MG63 (cell line): ENCODE data around the gene SSBP3. TPM values are rescaled to one million over a fixed set of nuclear protein-coding genes. Genes with fewer than 3 reads are reported as not detected.
"Not testable (repeated sequence)": the region's sequence is repeated elsewhere in the genome, so short reads cannot be mapped to it uniquely, and the experiment has no call there.

Experiments used
- DNase-seq: peaks from one replicate; pipeline ENCODE4 v3.0.0-alpha.2; 2020
- H3K27me3 ChIP-seq: fragments of 250-450 bp; sonication (Bioruptor Pico); 2 replicates; pipeline ENCODE4 v1.5.1; 2020; ENCODE audit warnings: mild to moderate bottlenecking, moderate library complexity
- H3K36me3 ChIP-seq: fragments of 250-450 bp; sonication (Bioruptor Pico); 2 replicates; pipeline ENCODE4 v1.5.1; 2020; ENCODE audit warnings: mild to moderate bottlenecking, moderate library complexity
- H3K4me3 ChIP-seq: fragments of 250-450 bp; sonication (Bioruptor Pico); 2 replicates; pipeline ENCODE4 v1.5.1; 2020; ENCODE audit warnings: mild to moderate bottlenecking, moderate library complexity
- H3K9me3 ChIP-seq: fragments of 250-450 bp; sonication (Bioruptor Pico); 2 replicates; pipeline ENCODE4 v1.5.1; 2020; ENCODE audit warnings: mild to moderate bottlenecking, moderate library complexity
- total RNA-seq: library from RNA; depleted of rRNA; stranded (reverse); fragments of >200 nt; shearing (Covaris generic); gene quantifications from 2 replicates; pipeline ENCODE4 v1.2.3, GENCODE V29; 2014; ENCODE audit warnings: low replicate concordance

The SSBP3 gene
- total RNA-seq, 1 experiment from 2014 or later = 15.9 TPM

DNA sequence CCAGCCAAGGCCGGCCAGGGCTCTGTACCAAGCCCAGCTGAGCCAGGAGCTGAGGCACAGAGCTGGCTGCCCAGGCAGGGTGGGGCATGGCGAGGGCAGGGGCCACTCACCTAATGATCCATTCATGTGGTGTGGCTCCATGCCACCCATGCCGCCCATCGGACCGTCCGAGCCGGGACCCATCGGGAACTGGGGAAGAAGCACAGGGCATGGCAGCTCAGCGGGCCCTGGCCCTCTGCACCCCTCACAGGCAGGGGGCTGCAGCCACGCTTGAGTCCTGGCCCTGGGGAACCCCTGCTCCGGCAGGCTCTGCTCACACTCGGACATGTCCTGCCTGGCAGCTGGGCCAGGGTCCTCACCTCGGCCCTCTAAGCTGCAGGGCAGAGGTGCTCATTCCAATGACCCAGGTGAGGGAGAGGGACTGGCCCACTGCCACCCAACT is 177.5 kb downstream of the SSBP3 start:
- Histone ChIP-seq H3K4me3 (no peak overlapping the region), H3K27me3 (no peaks in the 10 kb centered on the region), H3K36me3 (no peaks in the 10 kb centered on the region; the same call in 1 of the 2 replicates), H3K9me3 (no peaks in the 10 kb centered on the region)
- DNase-seq = no peak

DNA sequence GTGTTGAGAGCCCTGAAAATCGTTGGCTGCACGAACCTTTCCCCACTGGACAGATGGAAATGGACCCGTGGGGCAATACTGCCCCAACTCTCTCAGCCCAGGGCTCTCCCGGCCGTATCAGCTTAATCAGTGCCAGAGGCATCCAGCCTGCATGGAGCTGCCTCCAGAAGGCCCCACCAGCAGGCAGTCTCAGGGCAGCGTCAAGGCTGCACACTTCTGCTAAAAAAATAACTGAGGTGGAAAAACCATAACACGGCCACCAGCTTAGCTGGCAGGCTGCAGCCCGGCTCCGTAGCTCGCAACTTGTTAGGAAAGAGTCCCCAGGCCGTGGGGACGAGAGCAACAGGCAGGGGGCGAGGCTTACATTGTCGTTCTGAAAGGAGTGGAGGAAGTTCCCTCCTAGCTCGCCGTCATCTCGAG is 178.3 kb downstream of the SSBP3 start:
- H3K36me3 ChIP-seq = no peaks in the 10 kb centered on the region; the same call in 1 of the 2 replicates
- no peak overlapping the region for H3K4me3 ChIP-seq
- no peaks in the 10 kb centered on the region for H3K27me3 ChIP-seq
- no peaks in the 10 kb centered on the region for H3K9me3 ChIP-seq
- DNase-seq = no peak

DNA sequence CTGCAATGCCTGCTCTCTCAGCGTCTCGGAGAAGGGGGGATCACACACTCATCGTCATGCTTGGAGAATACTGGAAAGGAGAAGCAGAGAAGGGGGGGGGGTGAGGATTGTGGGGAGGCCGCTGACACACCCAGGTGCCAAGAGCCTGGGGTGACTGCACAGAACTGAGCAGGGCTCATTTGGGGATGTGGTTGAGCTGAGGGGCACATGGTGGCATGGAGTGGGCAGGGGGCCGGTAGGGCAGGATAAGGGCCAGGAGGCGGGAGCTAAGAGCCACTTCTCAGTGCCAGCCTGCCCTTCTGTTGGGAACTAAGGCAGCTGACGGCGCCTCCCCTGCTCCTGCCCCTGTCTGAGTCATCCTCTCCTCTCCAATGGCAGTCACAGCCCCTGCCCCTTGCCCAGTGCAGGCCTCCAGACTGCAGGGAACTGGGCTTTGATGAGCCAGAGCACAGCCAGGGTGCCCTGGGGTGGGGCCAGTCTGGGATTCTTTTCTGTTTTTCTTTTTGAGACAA is 179.0 kb downstream of the SSBP3 start:
- no peaks in the 10 kb centered on the region for H3K27me3 ChIP-seq
- peak; percentile 95 for DNase-seq
- H3K4me3 ChIP-seq = no peak overlapping the region
- H3K9me3 ChIP-seq = no peaks in the 10 kb centered on the region
- no peaks in the 10 kb centered on the region; the same call in 1 of the 2 replicates for H3K36me3 ChIP-seq

DNA sequence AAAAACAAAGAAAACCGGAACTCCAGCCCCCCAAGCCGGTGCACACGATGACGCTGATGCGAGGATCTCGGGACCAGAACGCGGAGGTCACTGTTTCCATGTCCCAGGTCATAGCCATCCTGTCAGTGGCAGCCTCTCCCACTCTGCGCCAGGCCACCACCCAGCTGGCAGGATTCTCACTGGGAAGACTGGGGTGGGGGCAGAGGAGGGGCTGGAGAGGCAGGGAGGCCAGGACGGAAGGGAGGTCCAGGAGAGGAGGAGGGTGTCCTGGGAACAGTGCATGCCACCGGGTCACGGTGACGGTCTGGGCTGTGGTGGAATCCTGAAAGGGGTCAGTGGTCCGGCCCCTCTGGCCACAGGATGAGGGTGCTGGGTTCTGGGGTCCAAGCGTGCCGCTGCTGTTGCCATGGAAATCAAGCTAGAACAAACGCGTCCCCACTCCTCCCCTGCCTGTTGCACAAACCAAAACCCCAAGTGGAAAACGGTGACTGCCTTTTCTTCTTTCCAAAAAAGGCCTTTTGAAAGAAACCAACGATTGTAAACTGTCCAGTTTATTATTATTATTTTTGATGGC is 180.1 kb downstream of the SSBP3 start:
- Histone ChIP-seq H3K27me3 (no peaks in the 10 kb centered on the region), H3K36me3 (peaks cover 1% of the 10 kb centered on the region), H3K4me3 (no peak overlapping the region), H3K9me3 (no peaks in the 10 kb centered on the region)
- no peak for DNase-seq

DNA sequence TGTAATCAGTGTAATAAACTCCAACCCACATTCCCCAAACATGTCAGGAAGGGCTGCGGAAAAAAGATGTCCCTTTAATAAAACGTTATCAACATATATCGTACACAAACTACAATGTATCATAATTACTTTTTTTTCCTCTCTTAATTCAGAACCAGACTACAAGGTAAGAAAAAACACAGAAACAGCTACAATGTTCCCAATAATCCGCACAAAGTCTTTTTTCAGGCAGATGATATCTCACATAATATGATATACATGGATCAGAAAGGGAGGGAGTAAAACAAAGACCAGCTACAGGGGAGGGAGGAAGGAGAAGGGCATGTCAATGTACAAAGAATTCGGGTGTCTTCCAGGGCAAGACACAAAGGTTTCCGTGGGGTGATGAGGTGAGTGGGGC is 180.8 kb downstream of the SSBP3 start:
- no peak for DNase-seq
- H3K36me3 ChIP-seq = peaks cover 4% of the 10 kb centered on the region
- no peaks in the 10 kb centered on the region for H3K27me3 ChIP-seq
- H3K4me3 ChIP-seq = no peak overlapping the region
- no peaks in the 10 kb centered on the region for H3K9me3 ChIP-seq

DNA sequence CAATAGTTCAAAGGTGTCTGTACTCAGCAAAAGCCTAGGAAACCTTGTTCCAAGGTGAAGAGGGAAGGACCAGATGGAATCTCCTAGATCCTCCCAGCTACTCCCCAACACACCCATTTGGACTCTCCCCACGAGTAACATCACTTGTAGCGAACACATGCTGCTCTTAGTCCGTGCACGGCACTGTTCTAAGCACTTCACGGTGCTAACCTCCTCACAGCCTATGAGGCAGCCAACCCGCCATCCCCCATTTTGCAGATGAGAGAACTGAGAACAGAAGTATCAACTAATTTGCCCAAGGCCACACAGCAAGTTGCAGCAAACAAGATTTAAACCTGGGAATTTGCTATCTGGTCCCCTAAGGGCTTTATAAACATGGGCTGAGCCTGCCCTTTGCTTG is 182.0 kb downstream of the SSBP3 start:
- Histone ChIP-seq H3K9me3 (no peaks in the 10 kb centered on the region), H3K4me3 (no peak overlapping the region), H3K27me3 (no peaks in the 10 kb centered on the region), H3K36me3 (peaks cover 4% of the 10 kb centered on the region)
- no peak for DNase-seq

DNA sequence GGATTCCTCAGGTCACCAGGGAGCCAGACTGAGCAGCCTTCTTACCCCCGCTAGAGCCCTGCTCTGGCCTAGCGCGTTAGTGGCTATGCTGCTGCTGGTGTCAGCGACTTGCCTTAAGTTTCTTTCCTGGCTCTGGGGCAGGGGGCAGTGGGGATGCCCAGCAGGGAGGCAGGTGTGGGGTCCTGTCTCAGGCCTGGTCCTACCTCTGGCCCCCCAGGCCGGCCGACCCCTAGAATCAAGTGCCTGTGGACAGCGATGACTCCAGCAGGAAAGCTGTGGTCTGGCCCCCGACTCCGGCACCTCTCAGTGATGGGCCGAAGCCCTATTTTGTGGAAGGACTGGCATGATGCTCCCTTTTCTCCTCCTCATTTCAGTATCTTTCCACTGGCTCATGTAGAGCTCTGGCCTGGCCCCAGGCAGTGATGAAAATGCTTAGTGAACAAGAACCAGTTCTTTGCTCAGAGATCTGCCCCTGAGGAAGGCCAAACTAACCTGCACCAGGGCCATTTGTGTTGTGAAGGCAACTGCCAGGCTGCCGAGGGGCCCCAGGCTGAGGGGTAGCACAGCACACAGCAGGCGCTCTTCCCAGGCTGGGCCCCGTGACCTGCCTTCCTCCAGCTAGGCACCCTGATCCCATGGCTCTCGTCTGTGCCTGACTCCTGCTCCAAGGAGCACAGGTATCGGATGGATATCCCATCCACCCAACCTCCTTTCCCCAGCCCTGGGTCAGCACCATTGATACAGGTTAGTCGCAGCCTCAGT is 182.6 kb downstream of the SSBP3 start:
- H3K36me3 ChIP-seq = peaks cover 9% of the 10 kb centered on the region
- H3K4me3 ChIP-seq = no peak overlapping the region
- H3K27me3 ChIP-seq = no peaks in the 10 kb centered on the region
- DNase-seq = no peak
- H3K9me3 ChIP-seq = no peaks in the 10 kb centered on the region

DNA sequence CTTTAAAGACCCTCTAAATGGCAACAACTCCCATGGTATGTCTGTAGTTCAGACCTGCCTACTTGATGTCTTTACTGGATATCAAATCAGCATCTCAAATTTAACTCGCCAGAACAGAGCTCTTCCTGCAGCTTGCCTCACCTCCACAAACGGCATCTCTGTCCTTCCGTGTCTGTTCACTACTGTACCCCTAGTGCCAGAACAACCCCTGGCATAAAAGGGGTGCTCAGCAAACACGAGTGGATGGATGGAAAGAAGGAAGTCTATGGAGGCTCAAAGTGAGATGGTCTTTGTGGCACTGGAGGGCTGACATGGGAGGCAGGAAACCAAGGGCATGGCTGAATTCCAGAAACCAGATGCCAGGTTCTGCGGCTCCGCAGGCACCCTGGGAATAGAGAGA is 183.5 kb downstream of the SSBP3 start:
- no peak for DNase-seq
- H3K36me3 ChIP-seq = peaks cover 18% of the 10 kb centered on the region
- no peak overlapping the region for H3K4me3 ChIP-seq
- no peaks in the 10 kb centered on the region for H3K27me3 ChIP-seq
- H3K9me3 ChIP-seq = no peaks in the 10 kb centered on the region

DNA sequence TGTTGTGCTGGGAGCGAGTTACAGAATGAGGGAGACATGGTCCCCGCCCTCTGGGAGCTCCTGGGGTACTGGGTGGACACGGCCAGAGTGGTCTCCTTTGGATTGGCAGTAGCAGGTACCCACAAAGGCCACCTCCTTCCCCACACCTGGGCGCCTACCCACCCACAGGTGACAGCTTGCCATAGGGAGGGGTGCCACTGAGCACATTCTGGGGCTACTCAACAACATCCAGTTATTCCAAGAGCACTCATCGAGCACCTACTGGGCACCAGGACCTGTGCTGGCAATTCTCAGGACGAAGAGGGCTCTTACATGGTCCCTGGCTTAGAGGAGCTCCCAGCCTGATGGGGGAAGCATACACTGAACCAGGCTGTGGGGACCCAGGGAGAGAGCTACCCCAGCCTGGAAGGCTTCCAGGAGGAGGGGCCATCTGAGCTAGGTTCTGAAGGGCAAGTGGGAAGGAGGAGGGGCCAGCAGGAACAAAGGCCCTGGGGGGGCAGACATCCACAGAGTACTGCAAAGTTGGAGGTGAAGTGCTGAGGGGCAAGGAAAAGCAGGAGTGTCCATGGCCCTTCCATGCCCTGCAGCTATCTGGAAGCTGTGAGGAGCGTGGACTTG is 184.2 kb downstream of the SSBP3 start:
- H3K4me3 ChIP-seq = no peak overlapping the region
- peaks cover 25% of the 10 kb centered on the region for H3K36me3 ChIP-seq
- H3K27me3 ChIP-seq = no peaks in the 10 kb centered on the region
- DNase-seq = no peak
- no peaks in the 10 kb centered on the region for H3K9me3 ChIP-seq

DNA sequence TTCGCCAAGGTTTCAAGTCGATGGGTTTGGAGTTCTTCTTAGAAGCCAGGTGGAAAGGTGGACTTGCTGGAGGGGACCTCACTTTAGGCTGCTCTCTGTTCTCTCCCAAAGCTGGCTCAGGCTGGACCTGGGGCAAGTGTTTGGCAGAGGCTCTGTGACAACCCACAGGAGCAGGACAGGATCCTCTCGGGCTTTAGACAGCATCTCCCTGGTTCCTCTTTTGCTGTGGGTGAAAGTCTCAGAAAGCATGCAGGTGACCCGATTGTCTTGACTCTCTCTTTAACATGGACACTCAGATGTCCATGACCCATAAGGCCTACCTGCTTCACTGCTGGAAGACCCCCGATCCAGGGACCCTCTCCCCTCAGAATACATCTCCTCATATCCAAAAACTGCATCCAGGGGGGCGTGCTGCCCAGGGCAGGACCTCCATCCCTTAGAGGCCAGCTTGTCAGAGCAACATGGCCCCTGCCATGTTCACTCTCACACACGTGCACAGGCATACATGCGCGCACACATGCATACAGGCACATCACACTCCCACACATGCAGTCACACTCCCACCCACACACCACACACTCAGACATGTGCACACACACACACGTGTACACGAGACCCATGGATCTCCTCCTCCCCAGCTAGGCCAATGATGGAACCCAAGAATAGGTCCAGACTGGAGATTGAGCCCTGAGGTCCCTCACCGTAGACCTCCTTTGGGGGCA is 184.9 kb downstream of the SSBP3 start:
- Histone ChIP-seq H3K9me3 (no peaks in the 10 kb centered on the region), H3K36me3 (peaks cover 31% of the 10 kb centered on the region), H3K27me3 (no peaks in the 10 kb centered on the region), H3K4me3 (no peak overlapping the region)
- DNase-seq = no peak

DNA sequence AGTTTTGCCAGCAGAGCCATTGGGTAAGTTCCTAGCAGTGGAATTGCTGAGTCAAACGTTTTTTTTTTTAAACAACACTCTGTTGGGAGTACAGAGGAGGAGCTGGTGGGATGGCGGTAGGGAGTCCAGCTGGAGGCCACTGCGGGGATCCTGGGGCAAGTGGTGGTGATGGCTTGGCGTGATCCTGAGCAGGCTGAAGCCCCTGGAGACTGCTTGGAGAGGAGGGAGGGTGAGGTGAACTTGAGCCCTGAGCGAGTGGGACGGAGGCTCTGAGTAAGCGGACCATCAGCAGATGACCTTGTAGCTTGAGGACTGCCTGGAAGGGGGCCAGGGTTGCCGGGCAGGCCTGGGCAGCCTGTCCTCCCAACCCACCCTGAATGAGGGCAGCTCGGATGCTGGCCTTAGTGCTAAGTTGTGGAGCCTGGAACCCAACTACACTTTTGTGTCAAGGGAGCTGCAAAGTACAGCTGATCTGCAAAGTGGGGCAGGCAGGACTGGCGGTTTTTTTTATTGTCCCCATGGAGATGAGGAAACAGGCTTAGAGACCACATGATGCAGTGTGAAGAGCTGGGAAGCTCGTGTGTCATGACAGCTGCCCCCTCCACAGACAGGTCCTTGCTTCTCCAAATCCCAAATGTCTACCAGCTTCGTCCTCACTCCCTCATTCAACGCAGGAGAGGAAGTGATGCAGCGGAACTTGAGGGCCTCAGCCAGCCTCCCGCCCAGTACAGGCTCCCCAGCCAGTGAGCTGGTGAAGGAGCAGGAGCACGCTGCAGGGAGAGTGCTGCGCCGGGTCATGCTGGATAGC is 186.0 kb downstream of the SSBP3 start:
- Histone ChIP-seq H3K4me3 (no peak overlapping the region), H3K36me3 (peaks cover 39% of the 10 kb centered on the region)
- DNase-seq = no peak

DNA sequence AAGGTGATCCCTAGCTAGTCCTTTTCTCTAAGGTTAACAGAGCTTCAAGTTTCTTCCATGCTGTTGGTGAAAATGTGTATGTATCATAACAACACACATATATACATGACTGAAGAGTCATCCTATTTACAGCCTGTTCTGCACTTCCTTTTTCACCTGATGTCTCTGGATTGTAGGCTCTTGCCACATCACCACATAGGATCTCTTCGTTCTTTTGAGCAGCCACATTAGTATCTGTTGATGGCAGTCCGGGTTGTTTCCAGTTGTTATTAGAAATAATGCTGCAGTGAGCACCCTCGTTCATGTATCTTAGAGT is 186.5 kb downstream of the SSBP3 start:
- DNase-seq = no peak
- H3K9me3 ChIP-seq = no peaks in the 10 kb centered on the region
- H3K27me3 ChIP-seq = no peaks in the 10 kb centered on the region
- no peak overlapping the region for H3K4me3 ChIP-seq
- peaks cover 43% of the 10 kb centered on the region for H3K36me3 ChIP-seq

More for the DNA sequence above, 186.0 kb downstream of the SSBP3 start:
- no peaks in the 10 kb centered on the region for H3K9me3 ChIP-seq
- no peaks in the 10 kb centered on the region for H3K27me3 ChIP-seq

DNA sequence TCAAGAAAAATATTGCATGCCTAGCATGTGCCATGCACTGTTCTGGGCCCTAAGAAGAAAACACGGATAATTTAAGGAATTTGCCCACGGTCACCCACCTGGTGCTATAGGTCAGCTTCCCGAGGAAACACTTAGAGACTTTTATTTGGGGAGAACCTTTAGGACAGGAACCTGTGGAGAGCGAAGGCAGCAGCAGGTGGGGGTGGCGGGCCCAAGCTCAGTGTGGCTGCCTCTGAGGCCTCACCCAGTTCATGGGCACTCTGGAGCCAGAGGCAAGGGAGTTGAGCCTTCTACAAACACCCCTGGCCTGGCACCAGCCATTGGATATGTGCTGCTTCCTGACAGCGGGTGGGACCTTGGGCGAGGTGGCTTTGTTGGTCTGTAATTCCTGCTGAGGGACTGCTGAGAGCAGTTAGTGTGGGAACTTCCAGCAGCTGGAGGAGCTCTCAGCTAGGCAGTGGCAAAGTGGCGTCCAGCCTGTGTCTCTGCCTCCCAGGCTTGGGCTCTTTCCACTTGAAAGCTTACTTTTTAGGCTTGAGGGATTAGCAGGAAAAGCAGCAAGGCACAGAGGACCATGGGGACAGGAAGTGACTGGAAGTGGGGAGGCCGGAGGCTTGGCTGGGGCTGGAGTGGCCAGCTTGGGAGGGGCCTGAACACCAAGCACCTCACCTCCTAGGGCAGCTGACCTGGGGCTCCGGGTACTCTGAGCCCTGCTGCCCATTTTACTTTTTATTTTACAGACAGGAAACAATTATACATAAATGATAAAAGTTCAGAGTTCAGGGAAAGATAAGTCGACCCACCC is 187.1 kb downstream of the SSBP3 start:
- no peak for DNase-seq
- H3K36me3 ChIP-seq = peaks cover 48% of the 10 kb centered on the region
- H3K27me3 ChIP-seq = no peaks in the 10 kb centered on the region
- H3K4me3 ChIP-seq = no peak overlapping the region
- no peaks in the 10 kb centered on the region for H3K9me3 ChIP-seq

DNA sequence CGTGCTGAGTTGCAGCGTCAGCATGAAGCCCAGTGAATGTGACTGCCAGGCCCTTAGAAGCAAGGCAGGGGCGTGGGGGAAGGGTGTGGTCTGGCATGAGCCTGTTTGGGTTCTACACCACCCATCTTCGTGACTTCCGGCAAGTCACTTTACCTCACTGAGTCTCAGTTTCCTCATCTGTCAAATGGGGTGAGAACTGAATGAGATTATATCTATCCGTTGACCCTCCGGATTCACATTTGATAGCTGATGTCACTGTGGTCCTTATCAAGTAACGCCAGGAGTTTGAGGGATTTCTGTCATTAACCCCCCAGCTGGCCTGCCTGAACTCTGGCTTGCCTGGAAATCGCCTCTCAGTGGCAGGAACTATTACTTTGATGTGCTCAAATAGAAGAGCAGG is 190.7 kb downstream of the SSBP3 start:
- no peak for DNase-seq
- H3K4me3 ChIP-seq = no peak overlapping the region
- no peaks in the 10 kb centered on the region for H3K9me3 ChIP-seq
- H3K36me3 ChIP-seq = peaks cover 72% of the 10 kb centered on the region
- no peaks in the 10 kb centered on the region for H3K27me3 ChIP-seq

DNA sequence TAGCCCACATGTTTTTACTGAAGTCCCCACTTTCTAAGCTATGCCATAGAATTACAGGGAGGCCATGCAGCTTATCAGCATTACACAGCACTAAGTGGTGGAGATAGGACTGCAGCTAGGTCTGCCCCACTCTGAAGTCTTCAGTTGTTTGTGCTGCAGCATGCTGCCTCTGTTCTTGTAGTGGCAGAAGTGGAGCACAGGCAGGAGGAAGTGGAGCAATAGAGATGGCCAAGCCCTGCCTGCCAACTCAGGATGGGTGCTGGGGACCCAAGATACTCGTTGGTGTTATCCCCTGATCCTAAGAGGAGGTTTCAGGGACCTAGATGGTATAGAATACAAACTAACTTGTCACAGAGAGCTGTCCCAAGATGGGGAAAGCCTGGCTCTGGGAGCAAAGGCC is 193.3 kb downstream of the SSBP3 start:
- Histone ChIP-seq H3K36me3 (peaks cover 74% of the 10 kb centered on the region), H3K9me3 (no peaks in the 10 kb centered on the region), H3K27me3 (no peaks in the 10 kb centered on the region), H3K4me3 (no peak overlapping the region)
- no peak for DNase-seq

DNA sequence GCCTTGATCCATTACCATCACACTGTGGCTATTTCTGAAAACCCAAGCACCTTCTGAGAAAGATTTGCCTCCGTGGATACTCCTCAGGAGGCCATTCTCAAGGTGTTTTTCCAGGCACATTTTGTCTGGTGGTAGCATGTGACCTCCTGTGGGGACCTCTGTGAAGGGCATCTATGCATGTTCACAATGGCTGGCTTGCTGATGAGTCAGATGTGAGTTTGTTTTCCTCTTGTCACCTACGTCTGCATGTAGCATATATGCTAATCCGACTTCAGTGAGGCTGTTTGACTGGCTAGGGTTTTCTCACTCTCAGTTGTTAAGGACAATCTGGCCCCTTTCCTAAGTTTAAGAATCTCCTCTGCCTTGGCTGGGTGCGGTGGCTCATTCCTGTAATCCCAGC is 198.3 kb downstream of the SSBP3 start:
- not testable (repeated sequence) for H3K4me3 ChIP-seq, DNase-seq, H3K27me3 ChIP-seq, H3K9me3 ChIP-seq
- H3K36me3 ChIP-seq = peaks cover 73% of the 10 kb centered on the region
